NAMALWA (cell line): ENCODE measurements around the gene LONP1.
"Not testable (repeated sequence)": the region's sequence is repeated elsewhere in the genome, so short reads cannot be mapped to it uniquely, and the experiment has no call there.

Experiments
- DNase-seq: peaks from one replicate; pipeline ENCODE4 v3.0.0-alpha.2; 2015; ENCODE audit warnings: low spot score

Gene LONP1

DNA sequence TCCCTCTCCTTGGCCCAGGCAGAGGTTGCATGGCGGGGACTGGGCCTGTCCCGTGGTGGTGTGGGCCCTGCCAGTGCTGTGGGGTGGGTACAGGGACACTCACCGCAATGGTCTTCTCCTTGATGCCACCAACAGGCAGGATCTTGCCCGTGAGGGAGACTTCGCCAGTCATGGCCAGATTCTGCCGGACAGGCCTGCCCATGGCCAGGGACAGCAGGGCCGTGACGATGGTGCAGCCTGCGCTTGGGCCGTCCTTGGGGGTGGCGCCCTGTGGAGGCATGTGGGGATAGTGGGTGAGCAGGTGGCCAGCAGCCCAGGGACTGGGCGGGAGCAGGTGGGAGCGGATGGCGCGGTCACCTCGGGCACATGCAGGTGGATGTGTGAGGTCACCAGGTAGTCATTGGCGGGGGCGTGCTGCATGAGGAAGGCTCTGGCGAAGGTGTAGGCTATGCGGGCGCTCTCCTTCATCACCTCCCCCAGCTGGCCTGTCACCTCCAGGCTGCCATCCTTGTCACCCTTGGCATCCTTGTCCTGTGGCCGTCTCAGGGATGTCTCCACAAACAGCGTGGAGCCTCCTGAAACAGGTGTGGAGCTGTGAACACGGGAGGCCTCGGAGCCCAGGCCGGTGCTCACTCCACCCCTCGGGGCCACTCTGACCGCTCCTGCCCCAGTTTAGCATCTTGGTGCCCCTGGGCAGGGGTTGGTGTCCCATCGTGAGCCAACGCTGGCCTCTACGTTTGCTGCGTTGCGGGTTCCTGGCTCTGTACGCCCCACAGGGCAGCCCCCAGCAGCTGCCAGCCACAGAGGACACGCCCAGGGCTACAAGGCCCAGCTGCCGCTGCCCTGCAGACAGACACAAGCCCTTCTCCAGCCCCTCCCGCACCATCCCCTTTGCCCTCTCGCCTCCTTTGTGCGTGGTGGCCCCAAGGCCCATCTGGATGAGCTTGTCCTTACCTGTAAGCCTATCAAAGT is 26.5 kb downstream of the LONP1 start:
- DNase-seq, result peak; percentile 33

GRCh38 chr19:5692723-5693194 is 27.2 kb downstream of the LONP1 start:
- DNase-seq, result no peak

DNA sequence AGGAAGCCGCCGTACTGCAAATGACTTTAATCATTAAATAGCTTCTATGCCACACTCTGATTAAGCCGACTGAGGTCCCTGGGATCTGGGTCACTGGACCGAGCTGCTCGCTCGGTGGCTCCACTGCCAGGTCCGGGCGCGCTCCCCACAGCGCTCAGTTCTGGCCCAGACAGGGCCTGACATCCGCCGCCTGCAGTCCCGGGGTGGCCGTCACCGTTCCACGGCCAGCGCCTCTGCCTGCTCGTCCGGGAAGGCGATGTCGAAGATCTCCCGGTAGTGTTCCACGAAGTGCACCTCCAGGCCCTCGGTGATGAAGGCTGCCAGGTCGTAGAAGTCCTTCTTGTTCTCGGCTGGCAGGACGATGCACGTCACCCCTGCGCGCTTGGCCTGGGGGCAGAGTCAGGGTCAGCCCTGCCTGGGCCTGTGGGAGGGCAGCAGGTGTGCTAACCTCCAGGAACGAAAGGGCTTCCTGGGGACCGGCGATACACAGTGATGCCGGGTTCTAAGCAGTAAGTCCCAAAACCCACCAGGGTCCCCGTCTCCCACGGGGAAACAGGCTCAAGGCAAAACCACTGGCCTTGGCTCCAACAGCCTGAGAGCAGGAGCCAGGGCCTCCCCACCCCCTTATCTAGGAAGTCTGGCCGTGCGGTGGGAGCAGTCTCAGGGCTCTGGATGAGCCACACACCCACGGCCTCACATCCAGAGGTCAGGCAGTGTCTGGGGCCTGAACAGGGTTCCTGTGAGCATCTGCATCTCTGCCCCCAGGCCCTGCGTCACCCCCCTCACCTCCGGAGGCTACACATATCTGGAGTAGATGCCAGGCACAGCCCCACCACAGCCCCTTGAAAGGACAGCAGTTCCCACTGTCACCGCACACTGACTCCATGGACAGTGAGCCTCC is 27.9 kb downstream of the LONP1 start:
- peak; percentile 39 for DNase-seq

GRCh38 chr19:5690955-5691821 is 28.8 kb downstream of the LONP1 start:
- peak; percentile 55 for DNase-seq

DNA sequence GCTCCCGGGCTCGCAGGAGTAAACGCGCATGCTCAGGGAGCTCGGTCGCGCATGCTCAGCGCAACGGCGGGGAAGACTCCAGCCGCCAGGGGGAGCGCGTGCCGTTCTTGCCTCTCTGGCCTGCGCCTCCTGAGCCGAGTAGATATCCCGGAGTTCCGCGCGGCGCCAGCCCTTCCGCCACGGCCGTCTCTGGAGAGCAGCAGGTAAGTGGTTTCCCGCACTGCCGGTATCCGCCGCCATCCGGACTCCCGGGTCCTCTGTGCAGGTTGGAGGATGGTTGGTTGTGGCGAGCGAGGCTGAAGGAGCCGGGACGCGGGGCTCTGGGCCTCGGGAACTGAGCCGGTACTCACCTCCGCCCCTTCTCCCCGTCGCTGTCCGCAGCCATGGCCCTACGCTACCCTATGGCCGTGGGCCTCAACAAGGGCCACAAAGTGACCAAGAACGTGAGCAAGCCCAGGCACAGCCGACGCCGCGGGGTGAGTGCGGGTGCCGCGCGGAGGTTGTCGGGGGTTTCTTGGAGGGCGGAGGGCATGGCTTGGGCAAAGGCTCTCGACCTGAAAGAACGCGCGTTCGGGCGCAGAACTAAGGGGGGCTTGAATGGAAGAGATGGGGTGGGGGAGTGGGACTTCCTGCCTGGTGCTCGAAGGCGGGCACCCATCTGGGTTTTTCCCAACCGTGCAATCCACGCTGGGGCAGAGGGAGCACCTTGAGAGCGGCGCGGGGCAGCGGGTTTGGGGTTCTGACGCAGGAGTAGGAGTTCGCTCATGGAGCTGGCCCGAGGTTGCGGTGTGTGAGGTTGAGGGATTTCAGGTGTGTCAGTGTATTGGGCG is 29.6 kb downstream of the LONP1 start, which contains the start of gene RPL36:
RPL36 (plus strand) TSS at position 171 of the 830 bp plus-strand sequence; CDS start at position 384, 213 bp downstream.
- DNase-seq, result peak; percentile 96

DNA sequence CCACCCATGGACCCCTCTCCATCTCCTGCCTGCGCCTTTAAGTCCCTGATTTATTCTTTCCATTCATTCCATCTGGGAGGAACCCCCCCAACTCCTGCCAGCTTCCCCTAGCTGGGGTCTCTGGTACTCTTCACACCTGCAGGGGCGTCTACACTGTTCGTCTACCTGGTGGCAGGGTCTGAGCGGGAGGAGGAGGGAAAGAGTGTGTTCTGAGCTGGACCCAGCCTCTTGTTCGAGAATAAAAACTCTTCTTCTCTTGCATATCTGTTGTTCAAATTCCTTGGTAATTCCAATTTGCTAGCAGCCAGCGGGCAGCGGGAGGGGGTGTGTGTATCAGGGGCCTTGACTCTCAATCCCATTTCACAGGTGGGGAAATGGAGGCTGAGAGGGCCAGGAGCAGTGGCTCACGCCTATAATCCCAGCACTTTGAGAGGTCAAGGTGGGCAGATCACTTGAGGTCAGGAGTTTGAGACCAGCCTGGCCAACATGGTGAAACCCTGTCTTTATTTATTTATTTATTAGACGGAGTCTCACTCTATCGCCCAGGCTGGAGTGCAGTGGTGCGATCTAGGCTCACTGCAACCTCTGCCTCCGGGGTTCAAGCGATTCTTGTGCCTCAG is 31.6 kb downstream of the LONP1 start:
- DNase-seq, result not testable (repeated sequence)

DNA sequence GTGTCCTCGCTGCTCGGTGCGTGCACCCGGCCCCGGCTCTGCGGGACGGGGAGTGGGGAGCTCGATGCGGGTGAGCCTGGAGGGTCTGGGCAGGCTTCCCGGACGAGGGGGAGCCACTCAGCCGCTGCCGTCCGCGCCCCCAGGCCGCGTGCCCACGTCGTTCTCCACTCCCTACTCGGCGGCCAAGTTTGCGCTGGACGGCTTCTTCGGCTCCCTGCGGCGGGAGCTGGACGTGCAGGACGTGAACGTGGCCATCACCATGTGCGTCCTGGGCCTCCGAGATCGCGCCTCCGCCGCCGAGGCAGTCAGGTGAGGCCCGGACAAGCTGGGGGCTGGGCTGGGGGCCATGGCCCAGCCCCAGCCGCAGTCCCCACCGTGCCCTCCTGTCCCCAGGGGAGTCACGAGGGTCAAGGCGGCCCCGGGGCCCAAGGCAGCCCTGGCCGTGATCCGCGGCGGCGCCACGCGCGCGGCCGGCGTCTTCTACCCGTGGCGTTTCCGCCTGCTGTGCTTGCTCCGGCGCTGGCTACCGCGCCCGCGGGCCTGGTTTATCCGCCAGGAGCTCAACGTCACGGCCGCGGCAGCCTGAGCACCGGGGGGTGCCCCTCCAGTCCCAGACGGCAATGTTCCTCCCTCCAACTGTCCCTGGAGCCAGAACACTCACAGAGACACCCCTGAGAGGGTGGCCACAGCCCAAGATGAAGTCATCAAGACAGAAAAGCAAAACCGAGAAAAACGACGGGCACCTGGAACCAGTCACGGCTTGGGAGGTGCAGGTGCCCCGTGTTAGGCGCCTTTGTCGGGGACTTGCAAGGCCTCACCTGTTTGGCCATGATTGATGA is 32.4 kb downstream of the LONP1 start:
- no peak for DNase-seq

GRCh38 chr19:5686647-5687359 is 33.1 kb downstream of the LONP1 start:
- DNase-seq, result peak; percentile 97

GRCh38 chr19:5686326-5686646 is 33.7 kb downstream of the LONP1 start:
- no peak for DNase-seq

DNA sequence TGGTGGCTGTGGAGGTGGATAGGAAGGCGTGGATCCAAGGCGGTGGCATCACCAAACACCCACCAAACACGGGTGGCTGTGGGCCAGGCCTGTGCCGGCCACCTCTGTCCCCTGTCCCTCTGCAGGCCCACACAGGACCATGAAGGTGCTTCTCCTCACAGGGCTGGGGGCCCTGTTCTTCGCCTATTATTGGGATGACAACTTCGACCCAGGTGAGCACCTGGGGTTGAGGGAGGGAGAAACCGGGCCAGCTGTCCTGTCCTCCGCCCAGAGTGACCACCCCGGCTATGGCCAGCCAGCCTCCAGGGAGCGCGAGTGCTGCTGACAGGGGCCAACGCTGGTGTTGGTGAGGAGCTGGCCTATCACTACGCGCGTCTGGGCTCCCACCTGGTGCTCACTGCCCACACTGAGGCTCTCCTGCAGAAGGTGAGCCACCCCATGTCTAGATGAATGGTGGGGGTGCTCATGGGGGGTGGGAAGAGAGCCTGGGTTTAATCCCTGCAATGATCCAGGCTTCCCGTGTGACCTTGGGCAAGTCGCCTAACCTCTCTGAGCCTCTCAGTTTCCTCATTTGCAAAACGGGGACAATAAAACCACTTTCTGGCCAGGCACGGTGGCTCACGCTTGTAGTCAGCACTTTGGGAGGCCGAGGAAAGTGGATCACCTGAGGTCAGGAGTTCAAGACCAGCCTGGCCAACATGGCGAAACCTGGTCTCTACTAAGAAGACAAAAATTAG is 35.1 kb downstream of the LONP1 start:
- DNase-seq, result no peak

- DNase-seq, result no peak
Measured at GRCh38 chr19:5683177-5683886, 36.6 kb downstream of the LONP1 start.

- no peak for DNase-seq
Measured at GRCh38 chr19:5682107-5682482, 37.9 kb downstream of the LONP1 start.

GRCh38 chr19:5681391-5682106 is 38.4 kb downstream of the LONP1 start:
- no peak for DNase-seq

DNA sequence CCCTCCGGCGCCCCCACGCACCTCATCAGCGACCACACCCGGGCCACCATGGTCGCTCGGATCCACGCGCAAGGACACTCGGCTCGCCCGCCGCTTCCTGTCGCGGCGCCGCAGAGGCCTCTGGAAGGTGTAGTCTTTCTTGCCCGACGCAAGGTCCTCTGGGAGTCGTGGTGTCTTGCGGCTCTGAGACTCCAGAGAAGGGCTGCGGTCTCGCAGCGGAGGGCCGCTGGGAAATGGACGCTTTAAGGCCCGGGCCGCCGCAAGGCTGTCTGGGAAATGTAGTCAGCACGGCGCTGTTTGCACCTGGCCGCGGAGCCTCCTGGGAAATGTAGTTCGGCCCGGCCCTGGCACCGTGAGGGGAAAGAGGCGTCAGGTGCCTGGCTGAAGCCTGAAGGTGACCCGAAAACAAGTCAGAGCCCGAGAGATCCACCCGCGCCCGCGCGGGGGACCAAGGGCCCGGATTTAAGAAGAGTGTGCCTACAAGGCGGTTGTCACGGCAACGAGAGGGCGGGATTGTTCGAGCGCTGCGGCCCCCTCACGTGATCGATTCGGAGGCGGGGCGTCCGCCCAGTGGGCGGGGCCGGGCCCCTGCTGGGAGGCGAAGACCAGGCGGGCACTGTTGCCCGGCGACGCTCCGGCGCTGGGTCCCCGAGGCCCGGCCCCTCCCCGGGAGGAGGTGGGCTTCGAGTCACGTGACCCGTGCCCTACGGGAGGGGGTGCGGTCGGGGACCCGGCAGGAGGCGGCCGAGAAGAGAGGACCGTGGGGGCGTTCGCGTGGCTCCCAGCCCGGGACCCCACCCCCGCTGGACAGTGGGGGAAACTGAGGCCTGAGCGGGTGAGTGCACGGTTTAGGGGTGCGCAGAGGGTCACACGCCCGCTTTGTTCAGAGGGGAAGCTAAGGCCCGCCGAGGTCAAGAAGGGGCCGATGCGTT is 39.2 kb downstream of the LONP1 start, which contains the start of the genes HSD11B1L and MICOS13:
HSD11B1L (plus strand) TSS at position 591 of the 932 bp plus-strand sequence. CDS start 3,806 bp downstream, outside the sequence.
MICOS13 (minus strand) TSS at position 80 of the 932 bp plus-strand sequence; CDS start at position 50, 30 bp downstream.
- peak; percentile 99 for DNase-seq

GRCh38 chr19:5680084-5680436 is 39.9 kb downstream of the LONP1 start:
- DNase-seq, result no peak
